PC-9 (cell line): ENCODE data around the gene CDH24.
"Not testable (repeated sequence)": the region's sequence is repeated elsewhere in the genome, so short reads cannot be mapped to it uniquely, and the experiment has no call there.

Source experiments
- CTCF ChIP-seq: fragments of 200-600 bp; sonication (generic); conservative IDR thresholded peaks from 2 replicates; pipeline ENCODE4 v1.6.1; 2017; ENCODE audit warnings: mixed run types, antibody characterized with exemption, mild to moderate bottlenecking, moderate library complexity
- EZH2 ChIP-seq: fragments of 200-600 bp; sonication (generic); IDR thresholded peaks from 2 replicates; pipeline ENCODE4 v1.8.0; 2017; ENCODE audit warnings: antibody characterized with exemption, low read depth

- TF ChIP-seq CTCF, EZH2: not testable (repeated sequence)
These were observed 53.0 kb downstream of the CDH24 start for GRCh38 chr14:23004274-23004673.
